Activated B cell treated with CpG ODN at 0.5 μM for 24 hours (primary cell): ENCODE results near the gene GCNT1. TPM values are rescaled to one million over a fixed set of nuclear protein-coding genes. Genes with fewer than 3 reads are reported as not detected.
"Not testable (repeated sequence)": the region's sequence is repeated elsewhere in the genome, so short reads cannot be mapped to it uniquely, and the experiment has no call there.

Source experiments
- ATAC-seq: fragments of 200-7000 bp; cut with Tn5 transposase; one replicate; pipeline ENCODE4 v1.10.0; 2021; ENCODE audit warnings: low read depth, mild to moderate bottlenecking, moderate library complexity
- CTCF ChIA-PET: fragments of 350-600 bp; sonication (Branson Sonifier 250); formaldehyde crosslinking; loops from one replicate; lab custom pipeline; 2021; ENCODE audit warnings: antibody characterized with exemption; lab: Charles Lee
- POLR2A ChIA-PET: fragments of 350-600 bp; sonication (Branson Sonifier 250); formaldehyde crosslinking; loops from one replicate; lab custom pipeline; 2021; ENCODE audit warnings: antibody characterized with exemption; lab: Charles Lee
- DNase-seq: peaks from one replicate; pipeline ENCODE4 v3.0.0; 2022
- H3K27ac Mint-ChIP-seq: one replicate; pipeline ENCODE4 v1.8.0; 2020; ENCODE audit warnings: mixed read lengths
- H3K27me3 Mint-ChIP-seq: one replicate; pipeline ENCODE4 v1.8.0; 2021; ENCODE audit warnings: mixed read lengths
- H3K36me3 Mint-ChIP-seq: one replicate; pipeline ENCODE4 v1.8.0; 2021; ENCODE audit warnings: low read depth, mixed read lengths
- H3K4me1 Mint-ChIP-seq: one replicate; pipeline ENCODE4 v1.8.0; 2021; ENCODE audit warnings: mixed read lengths
- H3K4me3 Mint-ChIP-seq: one replicate; pipeline ENCODE4 v1.8.0; 2020; ENCODE audit warnings: mild to moderate bottlenecking, mixed read lengths
- H3K9me3 Mint-ChIP-seq: one replicate; pipeline ENCODE4 v1.8.0; 2020; ENCODE audit warnings: mixed read lengths
- intact Hi-C: fragments of 100-400 bp; cut with micrococcal nuclease; formaldehyde crosslinking; loops from one replicate; pipeline ENCODE4 v1.15.1; 2024
- total RNA-seq: library from RNA; stranded (reverse); gene quantifications from 2 replicates; pipeline ENCODE4 v1.2.3, GENCODE V29; 2022
- TF ChIP-seq, protein P1 (sequence below): fragments of 200-600 bp; IDR thresholded peaks from one replicate; pipeline ENCODE4 v1.8.0; 2022; ENCODE audit warnings: antibody characterized with exemption, mild to moderate bottlenecking

The GCNT1 gene
- total RNA-seq, 1 donor from 2014 or later, result 10.6 TPM

DNA sequence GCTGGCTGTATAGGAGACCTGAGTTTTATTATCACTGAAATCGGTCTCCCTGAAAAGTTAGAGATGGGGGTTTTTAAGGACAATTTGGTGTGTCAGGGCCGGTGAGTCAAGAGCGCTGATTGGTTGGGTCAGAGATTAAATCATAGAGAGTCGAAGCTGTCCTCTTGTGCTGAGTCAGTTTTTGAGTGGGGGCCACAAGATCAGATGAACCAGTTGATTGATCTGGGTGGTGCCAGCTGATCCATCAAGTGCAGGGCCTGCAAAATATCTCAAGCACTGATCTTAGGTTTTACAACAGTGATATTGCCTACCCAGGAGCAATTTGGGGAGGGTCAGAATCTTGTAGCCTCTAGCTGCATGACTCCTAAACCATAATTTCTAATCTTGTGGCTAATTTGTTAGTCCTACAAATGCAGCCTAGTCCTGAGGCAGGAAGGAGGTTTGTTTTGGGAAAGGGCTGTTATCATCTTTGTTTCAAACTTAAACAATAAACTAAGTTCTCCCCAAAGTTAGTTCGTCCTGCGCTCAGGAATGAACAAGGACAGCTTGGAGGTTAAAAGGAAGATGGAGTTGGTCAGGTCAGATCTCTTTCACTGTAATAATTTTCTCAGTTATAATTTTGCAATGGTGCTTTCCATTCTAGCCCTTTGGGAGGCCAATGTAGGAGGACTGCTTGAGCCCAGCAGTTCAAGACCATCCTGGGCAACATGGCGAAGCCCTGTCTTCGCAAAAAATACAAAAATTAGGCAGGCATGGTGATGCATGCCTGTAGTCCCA is 33.1 kb upstream of the GCNT1 start:
- Mint-ChIP-seq H3K27me3 (no peaks in the 10 kb centered on the region), H3K4me1 (no peaks in the 10 kb centered on the region), H3K4me3 (no peak overlapping the region), H3K36me3 (no peaks in the 10 kb centered on the region), H3K9me3 (no peaks in the 10 kb centered on the region), H3K27ac (no peak overlapping the region)
- ATAC-seq, result no peak
- DNase-seq, result no peak
- TF ChIP-seq, protein P1, sequence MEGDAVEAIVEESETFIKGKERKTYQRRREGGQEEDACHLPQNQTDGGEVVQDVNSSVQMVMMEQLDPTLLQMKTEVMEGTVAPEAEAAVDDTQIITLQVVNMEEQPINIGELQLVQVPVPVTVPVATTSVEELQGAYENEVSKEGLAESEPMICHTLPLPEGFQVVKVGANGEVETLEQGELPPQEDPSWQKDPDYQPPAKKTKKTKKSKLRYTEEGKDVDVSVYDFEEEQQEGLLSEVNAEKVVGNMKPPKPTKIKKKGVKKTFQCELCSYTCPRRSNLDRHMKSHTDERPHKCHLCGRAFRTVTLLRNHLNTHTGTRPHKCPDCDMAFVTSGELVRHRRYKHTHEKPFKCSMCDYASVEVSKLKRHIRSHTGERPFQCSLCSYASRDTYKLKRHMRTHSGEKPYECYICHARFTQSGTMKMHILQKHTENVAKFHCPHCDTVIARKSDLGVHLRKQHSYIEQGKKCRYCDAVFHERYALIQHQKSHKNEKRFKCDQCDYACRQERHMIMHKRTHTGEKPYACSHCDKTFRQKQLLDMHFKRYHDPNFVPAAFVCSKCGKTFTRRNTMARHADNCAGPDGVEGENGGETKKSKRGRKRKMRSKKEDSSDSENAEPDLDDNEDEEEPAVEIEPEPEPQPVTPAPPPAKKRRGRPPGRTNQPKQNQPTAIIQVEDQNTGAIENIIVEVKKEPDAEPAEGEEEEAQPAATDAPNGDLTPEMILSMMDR, result no peak
- intact Hi-C loops, result no loop called here
- ChIA-PET POLR2A (no interaction called here), CTCF (no interaction called here)

DNA sequence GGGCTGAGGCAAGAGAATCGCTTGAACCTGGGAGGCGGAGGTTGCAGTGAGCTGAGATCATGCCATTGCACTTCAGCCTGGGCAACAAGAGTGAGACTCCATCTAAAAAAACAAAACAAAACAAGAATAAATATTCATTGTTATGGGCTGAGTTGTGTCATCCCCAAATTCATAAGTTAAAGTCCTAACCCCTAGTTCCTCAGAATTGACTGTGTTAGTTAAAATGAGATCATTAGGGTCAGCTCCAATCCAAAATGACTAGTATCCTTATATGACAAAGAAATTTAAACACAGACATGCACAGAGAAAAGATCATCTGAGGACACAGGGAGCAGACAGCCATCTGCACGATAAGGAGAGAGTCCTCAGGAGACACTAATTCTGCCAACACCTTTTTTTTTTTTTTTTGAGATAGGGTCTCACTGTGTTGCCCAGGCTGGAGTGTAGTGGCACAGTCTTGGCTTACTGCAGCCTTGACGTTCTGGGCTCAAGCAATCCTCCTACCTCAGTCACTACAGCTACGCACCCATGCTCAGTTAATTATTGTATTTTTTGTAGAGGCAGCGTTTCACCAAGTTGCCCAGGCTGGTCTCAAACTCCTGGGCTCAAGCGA is 32.1 kb upstream of the GCNT1 start:
- intact Hi-C loops, result no loop called here
- CTCF ChIA-PET, result no interaction called here

DNA sequence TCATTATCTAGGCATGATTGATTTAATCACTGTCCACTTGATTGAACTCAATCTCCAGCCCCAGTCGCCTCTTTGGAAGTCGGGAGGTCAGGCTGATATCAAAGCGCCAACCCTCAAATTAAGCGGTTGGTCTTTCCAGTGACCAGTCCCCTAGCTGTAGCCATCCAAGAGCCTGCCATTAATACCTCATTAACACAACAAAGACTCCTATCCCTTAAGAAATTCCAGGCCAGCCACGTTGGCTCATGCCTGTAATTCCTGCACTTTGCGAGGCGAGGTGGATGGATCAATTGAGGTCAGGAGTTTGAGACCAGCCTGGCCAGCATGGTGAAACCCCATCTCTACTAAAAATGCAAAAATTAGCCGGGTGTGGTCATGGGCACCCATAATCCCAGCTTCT is 27.4 kb upstream of the GCNT1 start:
- no peaks in the 10 kb centered on the region for H3K9me3 Mint-ChIP-seq
- intact Hi-C loops, result no loop called here
- TF ChIP-seq, protein P1, result no peak
- no peaks in the 10 kb centered on the region for H3K36me3 Mint-ChIP-seq
- H3K4me3 Mint-ChIP-seq, result no peak overlapping the region
- CTCF ChIA-PET, result no interaction called here
- DNase-seq, result no peak
- ATAC-seq, result no peak
- no peaks in the 10 kb centered on the region for H3K4me1 Mint-ChIP-seq
- POLR2A ChIA-PET, result no interaction called here
- H3K27me3 Mint-ChIP-seq, result no peaks in the 10 kb centered on the region
- no peak overlapping the region for H3K27ac Mint-ChIP-seq

More for the DNA sequence above, 32.1 kb upstream of the GCNT1 start:
- ATAC-seq (no peak), DNase-seq (no peak)
- Mint-ChIP-seq H3K36me3 (no peaks in the 10 kb centered on the region), H3K27ac (no peak overlapping the region), H3K27me3 (no peaks in the 10 kb centered on the region), H3K9me3 (no peaks in the 10 kb centered on the region), H3K4me1 (no peaks in the 10 kb centered on the region), H3K4me3 (no peak overlapping the region)
- POLR2A ChIA-PET, result no interaction called here
- TF ChIP-seq, protein P1, result no peak

DNA sequence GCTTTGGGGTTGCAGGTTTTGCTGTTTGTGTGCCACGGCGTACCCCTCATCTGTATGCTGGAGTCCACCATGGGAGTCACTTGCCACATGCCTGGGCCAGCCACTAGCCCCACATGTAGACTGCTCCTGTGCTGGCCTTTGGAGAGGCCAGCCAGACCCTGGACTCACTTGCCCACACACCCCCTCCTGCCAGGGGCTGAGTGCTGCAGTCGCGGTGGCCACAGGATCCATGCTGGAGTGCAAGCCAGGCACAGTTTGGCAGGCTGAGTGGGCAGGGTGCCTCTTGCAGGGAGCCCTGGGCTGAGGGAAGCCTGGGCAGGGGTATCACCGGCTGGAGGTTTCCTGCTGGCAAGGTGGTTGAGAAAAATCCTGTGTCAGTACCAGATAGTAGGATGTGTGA is 25.6 kb upstream of the GCNT1 start:
- TF ChIP-seq, protein P1, result no peak
- H3K27ac Mint-ChIP-seq, result no peak overlapping the region
- ChIA-PET POLR2A (no interaction called here), CTCF (interaction anchor here (1.2 kb wide), 1 partner anchor 225 kb away, joined by 4 read pairs; no protein-coding TSS in a partner anchor)
- DNase-seq (no peak), ATAC-seq (no peak)
- no peak overlapping the region for H3K4me3 Mint-ChIP-seq
- intact Hi-C loops, result no loop called here
- no peaks in the 10 kb centered on the region for H3K36me3 Mint-ChIP-seq
- H3K27me3 Mint-ChIP-seq, result no peaks in the 10 kb centered on the region
- no peaks in the 10 kb centered on the region for H3K9me3 Mint-ChIP-seq
- H3K4me1 Mint-ChIP-seq, result no peaks in the 10 kb centered on the region

DNA sequence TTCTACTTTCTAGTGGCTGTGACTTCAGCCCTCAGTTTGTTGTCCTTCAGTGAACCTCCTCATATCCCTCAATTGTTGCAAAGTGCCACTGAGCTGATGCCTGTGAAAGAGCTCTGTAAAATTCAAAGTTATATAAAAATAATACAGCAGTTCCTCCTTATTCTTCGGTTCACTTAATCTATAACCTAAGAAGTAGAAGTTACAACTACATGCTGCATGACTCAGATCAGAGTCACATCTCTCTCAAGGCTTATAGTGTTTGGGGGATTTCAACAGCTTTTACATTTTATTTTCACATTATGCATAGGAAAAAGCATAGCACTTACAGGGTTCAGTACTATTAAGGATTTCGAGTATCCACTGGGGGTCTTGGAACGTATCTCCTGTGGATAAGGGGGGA is 25.1 kb upstream of the GCNT1 start:
- Mint-ChIP-seq H3K36me3 (no peaks in the 10 kb centered on the region), H3K27ac (no peak overlapping the region), H3K9me3 (no peaks in the 10 kb centered on the region), H3K4me1 (no peaks in the 10 kb centered on the region), H3K4me3 (no peak overlapping the region), H3K27me3 (no peaks in the 10 kb centered on the region)
- intact Hi-C loops, result no loop called here
- CTCF ChIA-PET, result interaction anchor here (1.2 kb wide), 1 partner anchor 224 kb away, joined by 4 read pairs; no protein-coding TSS in a partner anchor
- POLR2A ChIA-PET, result no interaction called here
- no peak for ATAC-seq
- TF ChIP-seq, protein P1, result no peak
- no peak for DNase-seq

DNA sequence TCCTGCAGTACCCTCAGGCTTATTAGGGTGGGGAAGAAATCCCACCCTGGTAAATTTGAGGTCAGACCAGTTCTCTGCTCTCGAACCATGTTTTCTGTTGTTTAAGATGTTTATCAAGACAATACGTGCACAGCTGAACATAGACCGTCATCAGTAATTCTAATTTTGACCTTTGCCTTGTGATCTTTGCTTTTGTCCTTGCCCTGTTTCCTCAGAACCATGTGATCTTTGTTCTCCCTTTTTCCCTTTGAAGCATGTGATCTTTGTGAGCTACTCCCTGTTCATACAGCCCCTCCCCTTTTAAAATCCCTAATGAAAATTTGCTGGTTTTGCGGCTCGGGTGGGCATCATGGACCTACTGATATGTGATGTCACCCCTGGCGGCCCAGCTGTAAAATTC is 24.1 kb upstream of the GCNT1 start:
- H3K27me3 Mint-ChIP-seq, intact Hi-C loops, DNase-seq, POLR2A ChIA-PET, H3K27ac Mint-ChIP-seq, H3K4me1 Mint-ChIP-seq, H3K36me3 Mint-ChIP-seq, CTCF ChIA-PET, H3K4me3 Mint-ChIP-seq, H3K9me3 Mint-ChIP-seq, ATAC-seq: not testable (repeated sequence)

DNA sequence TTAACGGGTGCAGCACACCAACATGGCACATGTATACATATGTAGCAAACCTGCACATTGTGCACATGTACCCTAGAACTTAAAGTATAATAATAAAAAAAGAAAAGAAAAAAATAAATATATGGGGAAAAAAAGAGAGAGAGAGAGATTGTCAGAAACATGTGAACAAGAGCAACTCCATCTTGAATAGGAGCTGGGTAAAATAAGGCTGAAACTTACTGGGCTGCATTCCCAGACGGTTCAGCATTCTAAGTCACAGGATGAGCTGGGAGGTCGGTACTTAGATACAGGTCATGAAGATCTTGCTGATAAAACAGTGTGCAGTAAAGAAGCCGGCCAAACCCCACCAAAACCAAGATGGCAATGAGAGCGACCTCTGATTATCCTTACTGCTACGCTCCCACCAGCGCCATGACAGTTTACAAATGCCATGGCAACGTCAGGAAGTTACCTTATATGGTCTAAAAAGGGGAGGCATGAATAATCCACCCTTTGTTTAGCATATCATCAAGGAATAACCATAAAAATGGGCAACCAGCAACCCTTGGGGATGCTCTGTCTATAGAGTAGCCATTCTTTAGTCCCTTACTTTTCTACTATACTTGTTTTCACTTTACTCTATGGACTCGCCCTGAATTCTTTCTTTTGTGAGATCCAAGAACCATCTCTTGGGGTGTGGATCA is 21.8 kb upstream of the GCNT1 start:
- POLR2A ChIA-PET, intact Hi-C loops, H3K27me3 Mint-ChIP-seq, H3K9me3 Mint-ChIP-seq, ATAC-seq, CTCF ChIA-PET, H3K36me3 Mint-ChIP-seq, H3K4me1 Mint-ChIP-seq, H3K4me3 Mint-ChIP-seq, H3K27ac Mint-ChIP-seq, DNase-seq: not testable (repeated sequence)
